ENCODE results near the gene NSG1.

DNA sequence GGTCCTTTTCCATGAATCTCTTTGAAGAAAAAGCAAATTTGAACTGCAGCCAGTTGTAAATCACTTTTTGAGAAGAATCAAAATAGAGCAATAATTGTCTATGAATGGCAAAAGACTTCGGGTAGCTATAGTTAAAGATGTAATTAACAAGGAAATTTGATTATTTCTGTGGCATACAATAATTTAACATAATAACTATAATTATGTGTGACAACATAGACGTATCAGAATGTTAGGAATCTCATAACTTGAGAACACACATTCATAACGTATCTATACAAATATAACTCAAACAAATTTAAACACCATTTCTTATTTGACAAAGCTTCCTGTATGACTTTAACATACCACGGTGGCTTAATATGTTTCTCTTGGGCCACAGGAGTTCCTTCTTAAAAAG, 36.0 kb upstream of the NSG1 start:
- TF ChIP-seq, protein P1, sequence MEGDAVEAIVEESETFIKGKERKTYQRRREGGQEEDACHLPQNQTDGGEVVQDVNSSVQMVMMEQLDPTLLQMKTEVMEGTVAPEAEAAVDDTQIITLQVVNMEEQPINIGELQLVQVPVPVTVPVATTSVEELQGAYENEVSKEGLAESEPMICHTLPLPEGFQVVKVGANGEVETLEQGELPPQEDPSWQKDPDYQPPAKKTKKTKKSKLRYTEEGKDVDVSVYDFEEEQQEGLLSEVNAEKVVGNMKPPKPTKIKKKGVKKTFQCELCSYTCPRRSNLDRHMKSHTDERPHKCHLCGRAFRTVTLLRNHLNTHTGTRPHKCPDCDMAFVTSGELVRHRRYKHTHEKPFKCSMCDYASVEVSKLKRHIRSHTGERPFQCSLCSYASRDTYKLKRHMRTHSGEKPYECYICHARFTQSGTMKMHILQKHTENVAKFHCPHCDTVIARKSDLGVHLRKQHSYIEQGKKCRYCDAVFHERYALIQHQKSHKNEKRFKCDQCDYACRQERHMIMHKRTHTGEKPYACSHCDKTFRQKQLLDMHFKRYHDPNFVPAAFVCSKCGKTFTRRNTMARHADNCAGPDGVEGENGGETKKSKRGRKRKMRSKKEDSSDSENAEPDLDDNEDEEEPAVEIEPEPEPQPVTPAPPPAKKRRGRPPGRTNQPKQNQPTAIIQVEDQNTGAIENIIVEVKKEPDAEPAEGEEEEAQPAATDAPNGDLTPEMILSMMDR (IDR thresholded peaks at IDR 0.05) = no peak
- TF ChIP-seq POLR2AphosphoS5 (IDR thresholded peaks at IDR 0.05) = no peak
- TF ChIP-seq POLR2A (IDR thresholded peaks at IDR 0.05) = no peak

All from transverse colon (tissue), 4 donors.